22Rv1 (cell line): Measurements from ENCODE around the gene SH2D3C.

Experiments used
- CTCF ChIP-seq: fragments of 450-650 bp; IDR thresholded peaks from 2 replicates; pipeline ENCODE4 v1.5.1; 2017; ENCODE audit warnings: mild to moderate bottlenecking
- ZFX ChIP-seq: fragments of 450-650 bp; IDR thresholded peaks from 2 replicates; pipeline ENCODE4 v1.6.1; 2017; ENCODE audit warnings: antibody characterized with exemption, borderline replicate concordance

GRCh38 chr9:127715470-127716337 lies 62.8 kb downstream of the SH2D3C start, which contains the start of the genes PTRH1 and TTC16:
- no peak for TF ChIP-seq CTCF
- no peak for TF ChIP-seq ZFX
